HEK293 (cell line): ENCODE results near the gene LRP1.

Experiments
- CTCF ChIA-PET: fragments of 350-600 bp; formaldehyde crosslinking; extraction: SDS; loops from one replicate; lab custom pipeline; 2021; ENCODE audit warnings: antibody characterized with exemption; lab: Yijun Ruan, JAX
- POLR2A ChIA-PET: fragments of 300-600 bp; formaldehyde crosslinking; extraction: SDS; loops from one replicate; lab custom pipeline; 2020; ENCODE audit warnings: antibody characterized with exemption, inconsistent platforms; lab: Yijun Ruan, JAX
- H3K27ac ChIP-seq: fragments of 200-500 bp; sonication (Bioruptor generic); 2 replicates; pipeline ENCODE4 v1.5.1; 2014; ENCODE audit warnings: low read depth, low read length, control low read depth, inconsistent platforms; ENCODE audit errors: extremely low read depth
- H3K36me3 ChIP-seq, 2 experiments: fragments of 200-500 bp in 1 of 2; sonication (Bioruptor generic) in 1 of 2; 1 replicate in 1 of 2; 2 replicates in 1 of 2; pipeline ENCODE4 v1.5.1; 2014 to 2017; ENCODE audit warnings: inconsistent platforms in 2 of 2, low read length in 2 of 2; ENCODE audit not compliant: control insufficient read depth in 2 of 2, insufficient read depth in 1 of 2
- H3K4me1 ChIP-seq: fragments of 200-500 bp; sonication (Bioruptor generic); 2 replicates; pipeline ENCODE4 v1.5.1; 2014; ENCODE audit warnings: mild to moderate bottlenecking, low read length, inconsistent platforms; ENCODE audit not compliant: control insufficient read depth, insufficient read depth
- H3K4me3 ChIP-seq: 2 replicates; pipeline ENCODE4 v1.5.1; 2011; ENCODE audit warnings: low read depth, mild to moderate bottlenecking, control low read depth, low read length, moderate library complexity
- H3K9me3 ChIP-seq: fragments of 200-500 bp; sonication (Bioruptor generic); 2 replicates; pipeline ENCODE4 v1.5.1; 2014; ENCODE audit warnings: low read depth, low read length, inconsistent platforms; ENCODE audit not compliant: control insufficient read depth, insufficient read depth
- ELK4 ChIP-seq: IDR thresholded peaks from 2 replicates; pipeline ENCODE4 v1.6.1; 2011; ENCODE audit warnings: mild to moderate bottlenecking, low read depth, low read length, borderline replicate concordance
- GFI1B ChIP-seq: fragments of 450-650 bp; formaldehyde crosslinking; IDR thresholded peaks from 2 replicates; pipeline ENCODE4 v1.5.1; 2016; ENCODE audit warnings: missing biosample characterization, missing genetic modification characterization
- KLF16 ChIP-seq: fragments of 450-650 bp; formaldehyde crosslinking; IDR thresholded peaks from 2 replicates; pipeline ENCODE4 v1.5.1; 2017; ENCODE audit warnings: missing biosample characterization, missing genetic modification characterization
- KLF7 ChIP-seq: fragments of 450-650 bp; formaldehyde crosslinking; IDR thresholded peaks from 2 replicates; pipeline ENCODE4 v1.5.1; 2016; ENCODE audit warnings: missing biosample characterization, missing genetic modification characterization, borderline replicate concordance
- KLF8 ChIP-seq: fragments of 450-650 bp; formaldehyde crosslinking; IDR thresholded peaks from 2 replicates; pipeline ENCODE4 v1.5.1; 2016; ENCODE audit warnings: missing biosample characterization, missing genetic modification characterization
- PATZ1 ChIP-seq: fragments of 450-650 bp; formaldehyde crosslinking; IDR thresholded peaks from 2 replicates; pipeline ENCODE4 v1.5.1; 2016; ENCODE audit warnings: missing biosample characterization, missing genetic modification characterization
- RBAK ChIP-seq: fragments of 450-650 bp; formaldehyde crosslinking; IDR thresholded peaks from 2 replicates; pipeline ENCODE4 v1.5.1; 2016; ENCODE audit warnings: missing biosample characterization, missing genetic modification characterization
- YY1 ChIP-seq: fragments of 450-650 bp; formaldehyde crosslinking; IDR thresholded peaks from 2 replicates; pipeline ENCODE4 v1.5.1; 2018; ENCODE audit warnings: missing biosample characterization, missing genetic modification characterization
- ZBTB44 ChIP-seq: fragments of 450-650 bp; IDR thresholded peaks from 2 replicates; pipeline ENCODE4 v1.5.1; 2018; ENCODE audit warnings: missing biosample characterization, mild to moderate bottlenecking, missing genetic modification characterization
- ZBTB48 ChIP-seq: fragments of 450-650 bp; formaldehyde crosslinking; IDR thresholded peaks from 2 replicates; pipeline ENCODE4 v1.5.1; 2016; ENCODE audit warnings: missing biosample characterization, missing genetic modification characterization
- ZNF114 ChIP-seq: fragments of 450-650 bp; formaldehyde crosslinking; IDR thresholded peaks from 2 replicates; pipeline ENCODE4 v1.5.0; 2017; ENCODE audit warnings: missing biosample characterization, missing genetic modification characterization
- ZNF19 ChIP-seq: fragments of 450-650 bp; formaldehyde crosslinking; IDR thresholded peaks from 2 replicates; pipeline ENCODE4; 2016; ENCODE audit warnings: missing biosample characterization, missing genetic modification characterization, low read depth
- ZNF24 ChIP-seq: fragments of 450-650 bp; formaldehyde crosslinking; IDR thresholded peaks from 2 replicates; pipeline ENCODE4 v1.5.1; 2016; ENCODE audit warnings: missing biosample characterization, missing genetic modification characterization
- ZNF354C ChIP-seq: fragments of 450-650 bp; formaldehyde crosslinking; IDR thresholded peaks from 2 replicates; pipeline ENCODE4 v1.5.1; 2016; ENCODE audit warnings: missing biosample characterization, missing genetic modification characterization, low read depth, borderline replicate concordance
- ZNF362 ChIP-seq: fragments of 450-650 bp; formaldehyde crosslinking; IDR thresholded peaks from 2 replicates; pipeline ENCODE4 v1.5.1; 2016; ENCODE audit warnings: missing biosample characterization, missing genetic modification characterization
- ZNF366 ChIP-seq: fragments of 450-650 bp; formaldehyde crosslinking; conservative IDR thresholded peaks from 2 replicates; pipeline ENCODE4 v1.5.1; 2016; ENCODE audit warnings: missing biosample characterization, missing genetic modification characterization
- ZNF416 ChIP-seq: fragments of 450-650 bp; formaldehyde crosslinking; IDR thresholded peaks from 2 replicates; pipeline ENCODE4 v1.5.1; 2016; ENCODE audit warnings: missing biosample characterization, missing genetic modification characterization
- ZNF596 ChIP-seq: fragments of 450-650 bp; IDR thresholded peaks from 2 replicates; pipeline ENCODE4 v1.5.0; 2018; ENCODE audit warnings: missing biosample characterization, mild to moderate bottlenecking, missing genetic modification characterization, moderate library complexity
- ZNF600 ChIP-seq: fragments of 450-650 bp; formaldehyde crosslinking; IDR thresholded peaks from 2 replicates; pipeline ENCODE4 v1.5.1; 2016; ENCODE audit warnings: missing biosample characterization, missing genetic modification characterization
- ZNF629 ChIP-seq: fragments of 450-650 bp; formaldehyde crosslinking; IDR thresholded peaks from 2 replicates; pipeline ENCODE4 v1.5.1; 2017; ENCODE audit warnings: missing biosample characterization, missing genetic modification characterization
- ZNF664 ChIP-seq: fragments of 450-650 bp; formaldehyde crosslinking; IDR thresholded peaks from 2 replicates; pipeline ENCODE4 v1.5.1; 2016; ENCODE audit warnings: missing biosample characterization, missing genetic modification characterization
- ZNF843 ChIP-seq: fragments of 450-650 bp; formaldehyde crosslinking; IDR thresholded peaks from 2 replicates; pipeline ENCODE4 v1.5.1; 2016; ENCODE audit warnings: missing biosample characterization, missing genetic modification characterization
- TF ChIP-seq, protein P1 (sequence below): fragments of 450-650 bp; formaldehyde crosslinking; IDR thresholded peaks from 2 replicates; pipeline ENCODE4 v1.5.1; 2016; ENCODE audit warnings: missing biosample characterization, missing genetic modification characterization
- TF ChIP-seq, protein P2 (sequence below): fragments of 450-650 bp; formaldehyde crosslinking; IDR thresholded peaks from 2 replicates; pipeline ENCODE4 v1.5.1; 2016; ENCODE audit warnings: missing biosample characterization, missing genetic modification characterization, low read depth

LRP1 gene

DNA sequence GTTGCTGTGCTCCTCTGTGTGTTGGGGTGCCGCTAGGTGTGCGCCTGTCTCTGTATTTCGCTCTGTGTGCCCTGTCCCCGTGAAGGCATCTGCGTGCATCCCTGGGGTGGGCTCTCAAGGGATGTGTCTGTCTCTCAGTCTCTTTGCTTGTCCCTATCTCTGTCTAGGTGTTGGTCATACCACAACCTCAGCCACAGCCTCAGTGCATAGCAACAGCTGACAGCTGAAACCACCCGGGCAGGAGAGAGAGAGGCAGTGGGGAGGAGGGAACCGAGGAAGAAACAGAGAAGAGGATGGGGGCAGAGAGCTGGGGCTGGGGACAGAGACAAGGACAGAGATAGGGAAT is 87.4 kb downstream of the LRP1 start (continued):
- TF ChIP-seq, protein P1, sequence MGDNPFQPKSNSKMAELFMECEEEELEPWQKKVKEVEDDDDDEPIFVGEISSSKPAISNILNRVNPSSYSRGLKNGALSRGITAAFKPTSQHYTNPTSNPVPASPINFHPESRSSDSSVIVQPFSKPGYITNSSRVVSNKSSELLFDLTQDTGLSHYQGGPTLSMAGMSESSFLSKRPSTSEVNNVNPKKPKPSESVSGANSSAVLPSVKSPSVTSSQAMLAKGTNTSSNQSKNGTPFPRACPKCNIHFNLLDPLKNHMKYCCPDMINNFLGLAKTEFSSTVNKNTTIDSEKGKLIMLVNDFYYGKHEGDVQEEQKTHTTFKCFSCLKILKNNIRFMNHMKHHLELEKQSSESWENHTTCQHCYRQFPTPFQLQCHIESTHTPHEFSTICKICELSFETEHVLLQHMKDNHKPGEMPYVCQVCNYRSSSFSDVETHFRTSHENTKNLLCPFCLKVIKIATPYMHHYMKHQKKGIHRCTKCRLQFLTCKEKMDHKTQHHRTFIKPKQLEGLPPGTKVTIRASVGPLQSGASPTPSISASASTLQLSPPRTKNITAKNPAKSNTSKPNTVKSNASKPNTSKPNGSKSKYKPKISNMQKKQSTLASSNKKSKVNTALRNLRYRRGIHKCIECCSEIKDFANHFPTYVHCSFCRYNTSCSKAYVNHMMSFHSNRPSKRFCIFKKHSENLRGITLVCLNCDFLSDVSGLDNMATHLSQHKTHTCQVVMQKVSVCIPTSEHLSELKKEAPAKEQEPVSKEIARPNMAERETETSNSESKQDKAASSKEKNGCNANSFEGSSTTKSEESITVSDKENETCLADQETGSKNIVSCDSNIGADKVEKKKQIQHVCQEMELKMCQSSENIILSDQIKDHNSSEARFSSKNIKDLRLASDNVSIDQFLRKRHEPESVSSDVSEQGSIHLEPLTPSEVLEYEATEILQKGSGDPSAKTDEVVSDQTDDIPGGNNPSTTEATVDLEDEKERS (tag by site-specific recombination): no peak
- TF ChIP-seq RBAK (tag by site-specific recombination) (no peak), ZNF664 (tag by site-specific recombination) (no peak), ZNF366 (tag by site-specific recombination) (peak; percentile 92), ZNF596 (tag by site-specific recombination) (no peak), ZNF600 (tag by site-specific recombination) (no peak; the same call in 1 of the 2 replicates), ZNF114 (tag by site-specific recombination) (no peak), ZNF24 (tag by site-specific recombination) (no peak), ZNF354C (tag by site-specific recombination) (no peak), ELK4 (no peak), ZNF843 (tag by site-specific recombination) (no peak), ZNF19 (tag by site-specific recombination) (no peak), ZNF416 (tag by site-specific recombination) (no peak)
- TF ChIP-seq, protein P2, sequence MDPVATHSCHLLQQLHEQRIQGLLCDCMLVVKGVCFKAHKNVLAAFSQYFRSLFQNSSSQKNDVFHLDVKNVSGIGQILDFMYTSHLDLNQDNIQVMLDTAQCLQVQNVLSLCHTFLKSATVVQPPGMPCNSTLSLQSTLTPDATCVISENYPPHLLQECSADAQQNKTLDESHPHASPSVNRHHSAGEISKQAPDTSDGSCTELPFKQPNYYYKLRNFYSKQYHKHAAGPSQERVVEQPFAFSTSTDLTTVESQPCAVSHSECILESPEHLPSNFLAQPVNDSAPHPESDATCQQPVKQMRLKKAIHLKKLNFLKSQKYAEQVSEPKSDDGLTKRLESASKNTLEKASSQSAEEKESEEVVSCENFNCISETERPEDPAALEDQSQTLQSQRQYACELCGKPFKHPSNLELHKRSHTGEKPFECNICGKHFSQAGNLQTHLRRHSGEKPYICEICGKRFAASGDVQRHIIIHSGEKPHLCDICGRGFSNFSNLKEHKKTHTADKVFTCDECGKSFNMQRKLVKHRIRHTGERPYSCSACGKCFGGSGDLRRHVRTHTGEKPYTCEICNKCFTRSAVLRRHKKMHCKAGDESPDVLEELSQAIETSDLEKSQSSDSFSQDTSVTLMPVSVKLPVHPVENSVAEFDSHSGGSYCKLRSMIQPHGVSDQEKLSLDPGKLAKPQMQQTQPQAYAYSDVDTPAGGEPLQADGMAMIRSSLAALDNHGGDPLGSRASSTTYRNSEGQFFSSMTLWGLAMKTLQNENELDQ (tag by site-specific recombination): no peak

- no peaks in the 10 kb centered on the region for H3K9me3 ChIP-seq
- CTCF ChIA-PET: interaction anchor here (0.5 to 8.8 kb wide), 4 partner anchors 21 to 735 kb away, joined by 3 to 628 read pairs (median 39); partner anchors contain the start of genes INHBC, INHBE and SHMT2
- POLR2A ChIA-PET: interaction anchor here (0.8 to 4.8 kb wide), 3 partner anchors 14 to 26 kb away, joined by 4 to 44 read pairs (median 14); partner anchors contain the start of gene SHMT2
- H3K4me3 ChIP-seq: peak within 1 kb of the TSS; percentile 61
- H3K27ac ChIP-seq: peak within 1 kb of the TSS; percentile 74; the same call in 1 of the 2 replicates
- H3K4me1 ChIP-seq: peaks cover 5% of the 10 kb centered on the region
- peaks cover 0 to 18% of the 10 kb centered on the region in 2 experiments; a peak in 1 of 3 replicates for H3K36me3 ChIP-seq
- TF ChIP-seq ZNF629 (tag by site-specific recombination) (0 out of 2 replicates have a peak, but pooled peaks have one; percentile 9), KLF8 (peak; percentile 62; the same call in 1 of the 2 replicates), ZBTB48 (tag by site-specific recombination) (peak; percentile 2; the same call in 1 of the 2 replicates), GFI1B (tag by site-specific recombination) (0 out of 2 replicates have a peak, but pooled peaks have one; percentile 33), YY1 (tag by site-specific recombination) (no peak), ZNF362 (tag by site-specific recombination) (no peak), PATZ1 (tag by site-specific recombination) (peak; percentile 94; the same call in 1 of the 2 replicates), KLF16 (tag by site-specific recombination) (peak; percentile 21; the same call in 1 of the 2 replicates), ZBTB44 (tag by site-specific recombination) (no peak), KLF7 (tag by site-specific recombination) (peak; percentile 39; the same call in 1 of the 2 replicates)
Observed at GRCh38 chr12:57216014-57216911, 88.0 kb downstream of the LRP1 start, which contains the start of gene NXPH4. NXPH4 (plus strand) TSS chr12:57216794; CDS start chr12:57216970, 176 bp downstream.
